ENCODE results near the gene CYP4V2. TPM values are rescaled to one million over a fixed set of nuclear protein-coding genes. Genes with fewer than 3 reads are reported as not detected.

CYP4V2 gene
- total RNA-seq, 1 experiment from 2014 or later: 8.6 TPM

DNA sequence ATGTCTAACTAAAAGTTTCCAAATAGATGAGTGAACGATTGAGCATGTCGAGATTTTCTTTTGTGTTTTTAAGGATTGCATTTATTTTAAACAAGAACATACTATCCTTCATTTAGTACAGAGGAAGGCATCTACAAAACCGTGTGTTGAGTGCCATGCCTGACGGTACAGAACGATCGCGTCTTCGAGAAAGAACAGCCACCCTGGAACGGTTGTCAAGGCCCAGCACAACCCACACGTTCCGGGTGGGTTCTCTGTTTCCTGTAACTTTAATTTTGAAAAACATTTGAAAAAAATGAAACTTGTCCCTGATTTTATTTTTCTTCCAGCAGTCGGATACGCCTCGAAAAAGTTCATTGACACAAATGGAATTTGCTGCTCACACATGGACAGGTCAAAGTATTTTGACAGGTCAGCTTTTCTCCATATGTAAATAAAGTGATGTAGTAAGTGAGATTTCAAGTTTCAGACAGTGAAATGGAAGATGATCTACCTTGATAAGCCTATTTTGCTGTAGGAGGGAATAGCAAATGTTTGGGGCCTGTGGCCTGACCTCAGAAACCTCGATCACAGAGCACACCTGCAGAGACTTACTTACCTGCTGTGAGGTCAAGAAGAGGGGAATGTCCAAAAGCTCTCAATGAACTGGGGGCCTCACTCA lies 24.4 kb upstream of the CYP4V2 start:
- no peaks in the 10 kb centered on the region for H3K79me2 ChIP-seq (ENCODE audit: insufficient read depth, low read length)
- no peak overlapping the region for H2AFZ ChIP-seq (ENCODE audit: low read depth, low read length, poor library complexity, severe bottlenecking)
- no peaks in the 10 kb centered on the region for H3K27me3 ChIP-seq (ENCODE audit: insufficient read depth, low read length)
- TF ChIP-seq POLR2A (IDR thresholded peaks at IDR 0.05; ENCODE audit: borderline replicate concordance, extremely low read depth, insufficient read depth, insufficient read length) (no peak), EZH2phosphoT487 (IDR thresholded peaks at IDR 0.05; ENCODE audit: borderline replicate concordance) (no peak), CBX3 (IDR thresholded peaks at IDR 0.05; ENCODE audit: low read depth) (no peak), ZFX (IDR thresholded peaks at IDR 0.05) (no peak), ZNF274 (IDR thresholded peaks at IDR 0.05; ENCODE audit: low read depth, low read length) (no peak)
- H3K4me3 ChIP-seq (replicated peaks in 1 of 2; ENCODE audit: low read depth in 1 of 2, low read length in 2 of 2): no peak overlapping the region
- H3K9ac ChIP-seq (ENCODE audit: low read length): no peak overlapping the region
- ChIA-PET CTCF (no interaction called here), RAD21 (ENCODE audit: low non-redundant PET in 1 of 2, low total read pairs in 2 of 2, uncharacterized antibody in 2 of 2, unreplicated experiment in 2 of 2) (no interaction called here), POLR2A (no interaction called here)
- H3K36me3 ChIP-seq (ENCODE audit: control insufficient read depth in 1 of 2, insufficient read depth in 2 of 2, low read length in 2 of 2): no peaks in the 10 kb centered on the region
- H3K27ac ChIP-seq (ENCODE audit: low read depth, low read length): no peak overlapping the region
- H3K9me3 ChIP-seq (ENCODE audit: control insufficient read depth in 1 of 2, insufficient read depth in 1 of 2, low read depth in 1 of 2, low read length in 2 of 2): no peaks in the 10 kb centered on the region
- H3K9me2 ChIP-seq (ENCODE audit: insufficient read depth): no peaks in the 10 kb centered on the region
- no peak for DNase-seq (ENCODE audit: low read depth, low spot score)
- ATAC-seq: no peak
- H4K20me1 ChIP-seq (ENCODE audit: insufficient read depth): no peaks in the 10 kb centered on the region
- H3K4me2 ChIP-seq (ENCODE audit: low read length): no peak overlapping the region
- H3K4me1 ChIP-seq (ENCODE audit: control insufficient read depth in 1 of 2, insufficient read depth in 2 of 2, low read length in 2 of 2): no peaks in the 10 kb centered on the region
- intact Hi-C loops (cut with micrococcal nuclease): no loop called here
- BruUV-seq (replicated peaks): no TSS peak

DNA sequence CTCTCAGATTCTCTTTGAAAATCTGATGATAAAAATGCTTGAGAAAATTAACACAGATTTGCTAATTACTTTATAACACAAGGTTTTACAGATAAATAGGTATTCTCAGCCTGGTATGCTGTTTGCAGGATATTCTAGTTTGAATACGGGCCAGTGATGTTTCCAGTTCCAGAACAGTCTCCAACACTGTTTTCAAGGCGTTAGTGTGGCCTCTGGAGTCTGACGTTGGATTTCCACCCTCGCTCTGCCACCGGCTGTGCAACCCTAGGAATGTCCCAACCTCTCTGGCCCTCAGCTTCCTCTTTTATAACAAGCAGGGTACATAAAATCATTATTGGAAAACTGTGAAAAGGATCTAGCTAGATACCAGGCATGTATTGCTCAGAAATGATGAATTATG lies 23.8 kb upstream of the CYP4V2 start:
- ChIA-PET CTCF (no interaction called here), POLR2A (no interaction called here), RAD21 (ENCODE audit: low non-redundant PET in 1 of 2, low total read pairs in 2 of 2, uncharacterized antibody in 2 of 2, unreplicated experiment in 2 of 2) (no interaction called here)
- TF ChIP-seq FOSL1 (IDR thresholded peaks at IDR 0.05; ENCODE audit: low read depth) (no peak), ZNF274 (IDR thresholded peaks at IDR 0.05; ENCODE audit: low read depth, low read length) (no peak), SRF (IDR thresholded peaks at IDR 0.05; ENCODE audit: low read depth) (no peak), JUND (IDR thresholded peaks at IDR 0.05) (no peak), POLR2A (IDR thresholded peaks at IDR 0.05; ENCODE audit: borderline replicate concordance, extremely low read depth, insufficient read depth, insufficient read length) (no peak)
- no peak for DNase-seq (ENCODE audit: low read depth, low spot score)
- Histone ChIP-seq H3K27ac (ENCODE audit: low read depth, low read length) (no peak overlapping the region), H3K79me2 (ENCODE audit: insufficient read depth, low read length) (no peaks in the 10 kb centered on the region), H2AFZ (ENCODE audit: low read depth, low read length, poor library complexity, severe bottlenecking) (no peak overlapping the region), H3K9me2 (ENCODE audit: insufficient read depth) (no peaks in the 10 kb centered on the region), H4K20me1 (ENCODE audit: insufficient read depth) (no peaks in the 10 kb centered on the region), H3K9me3 (ENCODE audit: control insufficient read depth in 1 of 2, insufficient read depth in 1 of 2, low read depth in 1 of 2, low read length in 2 of 2) (no peaks in the 10 kb centered on the region), H3K4me2 (ENCODE audit: low read length) (no peak overlapping the region), H3K9ac (ENCODE audit: low read length) (no peak overlapping the region), H3K36me3 (ENCODE audit: control insufficient read depth in 1 of 2, insufficient read depth in 2 of 2, low read length in 2 of 2) (no peaks in the 10 kb centered on the region), H3K4me3 (replicated peaks in 1 of 2; ENCODE audit: low read depth in 1 of 2, low read length in 2 of 2) (no peak overlapping the region), H3K27me3 (ENCODE audit: insufficient read depth, low read length) (no peaks in the 10 kb centered on the region), H3K4me1 (ENCODE audit: control insufficient read depth in 1 of 2, insufficient read depth in 2 of 2, low read length in 2 of 2) (no peaks in the 10 kb centered on the region)
- no peak for ATAC-seq
- BruUV-seq (replicated peaks): no TSS peak
- intact Hi-C loops (cut with micrococcal nuclease): no loop called here

Data from HCT116 (cell line).